OCI-LY7 (cell line): ENCODE measurements around the gene GMDS.

Experiments used
- CTCF ChIP-seq: fragments of 200-600 bp; sonication (generic); conservative IDR thresholded peaks from 2 replicates; pipeline ENCODE4 v1.5.1; 2014; ENCODE audit warnings: mild to moderate bottlenecking, antibody characterized with exemption, low read length, moderate library complexity, mixed read lengths
- EZH2phosphoT487 ChIP-seq: fragments of 200-600 bp; sonication (generic); IDR thresholded peaks from 2 replicates; pipeline ENCODE4 v1.6.1; 2018; ENCODE audit warnings: low read depth, borderline replicate concordance, mild to moderate bottlenecking, mixed run types, antibody characterized with exemption, low read length, moderate library complexity, mixed read lengths

GRCh38 chr6:1820714-1821113, 424.7 kb downstream of the GMDS start:
- TF ChIP-seq CTCF (0 out of 2 replicates have a peak, but pooled peaks have one; percentile 18), EZH2phosphoT487 (no peak)
